SK-N-MC (cell line): ENCODE measurements around the gene CNNM2.

Experiments
- EZH2 ChIP-seq: fragments of 200-600 bp; sonication (generic); IDR thresholded peaks from one replicate; pipeline ENCODE4 v1.6.1; 2017; ENCODE audit warnings: antibody characterized with exemption
- FOXP2 ChIP-seq: optimal IDR thresholded peaks from 2 replicates; pipeline ENCODE3; 2011; ENCODE audit warnings: mild to moderate bottlenecking, moderate library complexity; ENCODE audit not compliant: insufficient read depth; ENCODE audit errors: extremely low read length, control extremely low read depth
- POLR2AphosphoS5 ChIP-seq: IDR thresholded peaks from 2 replicates; pipeline ENCODE4 v1.6.1; 2012; ENCODE audit warnings: mild to moderate bottlenecking, low read depth, low read length, borderline replicate concordance

- no peak for TF ChIP-seq EZH2
- no peak for TF ChIP-seq POLR2AphosphoS5
- no peak for TF ChIP-seq FOXP2
Observed at GRCh38 chr10:102967123-102967522, 49.0 kb downstream of the CNNM2 start.
